ENCODE measurements around the gene BRD7.

BRD7 gene

GRCh38 chr16:50390914-50391716 lies 22.3 kb upstream of the BRD7 start:
- DNase-seq (ENCODE audit: extremely low spot score): no peak
- no peak for TF ChIP-seq CTCF (IDR thresholded peaks at IDR 0.05; ENCODE audit: control extremely low read depth, extremely low read depth, low read depth, missing control alignments)
- ChIA-PET POLR2A (no interaction called here), CTCF (interaction anchor here (1.2 kb wide), 1 partner anchor 19 kb away, joined by 4 read pairs; no protein-coding TSS in a partner anchor)

GRCh38 chr16:50390371-50390771 lies 21.6 kb upstream of the BRD7 start:
- ChIA-PET CTCF (interaction anchor here (1.2 kb wide), 1 partner anchor 19 kb away, joined by 4 read pairs; no protein-coding TSS in a partner anchor), POLR2A (no interaction called here)
- TF ChIP-seq CTCF (IDR thresholded peaks at IDR 0.05; ENCODE audit: control extremely low read depth, extremely low read depth, low read depth, missing control alignments): no peak
- no peak for DNase-seq (ENCODE audit: extremely low spot score)

GRCh38 chr16:50389900-50390299 lies 21.1 kb upstream of the BRD7 start:
- DNase-seq (ENCODE audit: extremely low spot score): no peak
- ChIA-PET CTCF (interaction anchor here (1.2 kb wide), 1 partner anchor 18 kb away, joined by 4 read pairs; no protein-coding TSS in a partner anchor), POLR2A (no interaction called here)
- no peak for TF ChIP-seq CTCF (IDR thresholded peaks at IDR 0.05; ENCODE audit: control extremely low read depth, extremely low read depth, low read depth, missing control alignments)

GRCh38 chr16:50388496-50388895 lies 19.7 kb upstream of the BRD7 start:
- ChIA-PET CTCF (interaction anchor here (0.7 kb wide), 1 partner anchor 363 kb away, joined by 3 read pairs; the partner anchor contains the start of gene CNEP1R1), POLR2A (no interaction called here)
- TF ChIP-seq CTCF (IDR thresholded peaks at IDR 0.05; ENCODE audit: control extremely low read depth, extremely low read depth, low read depth, missing control alignments): no peak
- no peak for DNase-seq (ENCODE audit: extremely low spot score)

- no peak for TF ChIP-seq CTCF (IDR thresholded peaks at IDR 0.05; ENCODE audit: control extremely low read depth, extremely low read depth, low read depth, missing control alignments)
- POLR2A ChIA-PET: no interaction called here
- CTCF ChIA-PET: no interaction called here
- DNase-seq (ENCODE audit: extremely low spot score): no peak
These were observed 18.0 kb upstream of the BRD7 start for GRCh38 chr16:50386774-50387173.

- TF ChIP-seq CTCF (IDR thresholded peaks at IDR 0.05; ENCODE audit: control extremely low read depth, extremely low read depth, low read depth, missing control alignments): no peak
- ChIA-PET POLR2A (no interaction called here), CTCF (no interaction called here)
- DNase-seq (ENCODE audit: extremely low spot score): no peak
These were observed 17.4 kb upstream of the BRD7 start for GRCh38 chr16:50386139-50386538.

Data from GM10248 (cell line).